Endodermal cell (in vitro differentiated cells): Measurements from ENCODE around the gene CDK10. TPM values are rescaled to one million over a fixed set of nuclear protein-coding genes. Genes with fewer than 3 reads are reported as not detected.

Experiments used
- DNase-seq: peaks from one replicate; pipeline ENCODE4 v3.0.0-alpha.2; 2017
- H3K27ac ChIP-seq: 2 replicates; pipeline ENCODE4 v1.5.1; 2013; ENCODE audit warnings: mild to moderate bottlenecking, low read depth, low read length, moderate library complexity
- H3K27me3 ChIP-seq: 2 replicates; pipeline ENCODE4 v1.6.1; 2013; ENCODE audit warnings: mild to moderate bottlenecking, low read length, moderate library complexity; ENCODE audit not compliant: insufficient read depth, control insufficient read depth, poor library complexity, severe bottlenecking
- H3K36me3 ChIP-seq: 2 replicates; pipeline ENCODE4 v1.7.0; 2013; ENCODE audit warnings: mild to moderate bottlenecking, low read length, moderate library complexity; ENCODE audit not compliant: control insufficient read depth, insufficient read depth
- H3K4me1 ChIP-seq: one replicate; pipeline ENCODE4 v1.7.0; 2013; ENCODE audit warnings: low read length; ENCODE audit not compliant: control insufficient read depth, insufficient read depth
- H3K4me3 ChIP-seq: 2 replicates; pipeline ENCODE4 v1.5.1; 2013; ENCODE audit warnings: mild to moderate bottlenecking, low read length, moderate library complexity
- H3K9ac ChIP-seq: 2 replicates; pipeline ENCODE4 v1.6.1; 2013; ENCODE audit warnings: mild to moderate bottlenecking, low read length, moderate library complexity; ENCODE audit not compliant: poor library complexity, severe bottlenecking; ENCODE audit errors: extremely low read depth
- H3K9me3 ChIP-seq: 2 replicates; pipeline ENCODE4 v1.6.1; 2013; ENCODE audit warnings: mild to moderate bottlenecking, low read length, moderate library complexity; ENCODE audit not compliant: control insufficient read depth
- H3K27ac Mint-ChIP-seq: 2 replicates; pipeline ENCODE4 v1.8.0; 2020; ENCODE audit warnings: mixed read lengths
- H3K27me3 Mint-ChIP-seq: 2 replicates; pipeline ENCODE4 v1.8.0; 2021; ENCODE audit warnings: mild to moderate bottlenecking, mixed read lengths; ENCODE audit not compliant: insufficient read depth
- H3K36me3 Mint-ChIP-seq: 2 replicates; pipeline ENCODE4 v1.8.0; 2020; ENCODE audit warnings: low read depth, mixed read lengths
- H3K4me1 Mint-ChIP-seq: 2 replicates; pipeline ENCODE4 v1.8.0; 2020; ENCODE audit warnings: mixed read lengths
- H3K4me3 Mint-ChIP-seq: 2 replicates; pipeline ENCODE4 v1.8.0; 2020; ENCODE audit warnings: mild to moderate bottlenecking, moderate library complexity, mixed read lengths
- H3K9me3 Mint-ChIP-seq: 2 replicates; pipeline ENCODE4 v1.8.0; 2020; ENCODE audit warnings: mild to moderate bottlenecking, mixed read lengths
- WGBS, 2 experiments: methylation state at CpG; one replicate each; pipeline versions ENCODE4 v1.1.5 to v1.1.7; 2013; ENCODE audit warnings: missing lambda C conversion rate in 2 of 2, mixed read lengths in 1 of 2; ENCODE audit not compliant: insufficient coverage in 1 of 2, insufficient read length in 1 of 2; 5-methylcytosine and 5-hydroxymethylcytosine counted together
- total RNA-seq, 2 donors: library from RNA; stranded (reverse); fragmentation: NEBNext Ultra II Directional in 1 of 2; extraction: Animal tissue kit (Norgen Biotek cat#: 25700) in 1 of 2; gene quantifications; 2 replicates in 1 of 2; 3 replicates in 1 of 2; pipeline ENCODE4 v1.2.1, GENCODE V29; 2021
- TF ChIP-seq, protein P1 (sequence below): fragments of 200-600 bp; sonication (generic); conservative IDR thresholded peaks from 2 replicates; pipeline ENCODE4 v1.5.0; 2021; ENCODE audit warnings: antibody characterized with exemption, mild to moderate bottlenecking

CDK10 gene
- total RNA-seq, 2 donors from 2014 or later: 108 to 123 TPM

- H3K4me1 ChIP-seq: peaks cover 3% of the 10 kb centered on the region
- peaks cover 7% of the 10 kb centered on the region for H3K4me1 Mint-ChIP-seq
- no peaks in the 10 kb centered on the region for H3K27me3 ChIP-seq
- DNase-seq: no peak
- H3K9ac ChIP-seq: no peak overlapping the region
- no peak overlapping the region for H3K27ac Mint-ChIP-seq
- peaks cover 7% of the 10 kb centered on the region for H3K27me3 Mint-ChIP-seq
- peaks cover 10% of the 10 kb centered on the region for H3K36me3 Mint-ChIP-seq
- no peak overlapping the region for H3K27ac ChIP-seq
- H3K9me3 Mint-ChIP-seq: no peaks in the 10 kb centered on the region
- H3K36me3 ChIP-seq: peaks cover 4% of the 10 kb centered on the region
- no peak overlapping the region for H3K4me3 ChIP-seq
- 93 to 97% methylated on average over 17 to 19 of the region's 19 CpGs for WGBS, 2 experiments
- TF ChIP-seq, protein P1, sequence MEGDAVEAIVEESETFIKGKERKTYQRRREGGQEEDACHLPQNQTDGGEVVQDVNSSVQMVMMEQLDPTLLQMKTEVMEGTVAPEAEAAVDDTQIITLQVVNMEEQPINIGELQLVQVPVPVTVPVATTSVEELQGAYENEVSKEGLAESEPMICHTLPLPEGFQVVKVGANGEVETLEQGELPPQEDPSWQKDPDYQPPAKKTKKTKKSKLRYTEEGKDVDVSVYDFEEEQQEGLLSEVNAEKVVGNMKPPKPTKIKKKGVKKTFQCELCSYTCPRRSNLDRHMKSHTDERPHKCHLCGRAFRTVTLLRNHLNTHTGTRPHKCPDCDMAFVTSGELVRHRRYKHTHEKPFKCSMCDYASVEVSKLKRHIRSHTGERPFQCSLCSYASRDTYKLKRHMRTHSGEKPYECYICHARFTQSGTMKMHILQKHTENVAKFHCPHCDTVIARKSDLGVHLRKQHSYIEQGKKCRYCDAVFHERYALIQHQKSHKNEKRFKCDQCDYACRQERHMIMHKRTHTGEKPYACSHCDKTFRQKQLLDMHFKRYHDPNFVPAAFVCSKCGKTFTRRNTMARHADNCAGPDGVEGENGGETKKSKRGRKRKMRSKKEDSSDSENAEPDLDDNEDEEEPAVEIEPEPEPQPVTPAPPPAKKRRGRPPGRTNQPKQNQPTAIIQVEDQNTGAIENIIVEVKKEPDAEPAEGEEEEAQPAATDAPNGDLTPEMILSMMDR: no peak
- H3K9me3 ChIP-seq: no peaks in the 10 kb centered on the region
- no peak overlapping the region for H3K4me3 Mint-ChIP-seq
Measured at GRCh38 chr16:89709716-89710432, 23.4 kb downstream of the CDK10 start.

DNA sequence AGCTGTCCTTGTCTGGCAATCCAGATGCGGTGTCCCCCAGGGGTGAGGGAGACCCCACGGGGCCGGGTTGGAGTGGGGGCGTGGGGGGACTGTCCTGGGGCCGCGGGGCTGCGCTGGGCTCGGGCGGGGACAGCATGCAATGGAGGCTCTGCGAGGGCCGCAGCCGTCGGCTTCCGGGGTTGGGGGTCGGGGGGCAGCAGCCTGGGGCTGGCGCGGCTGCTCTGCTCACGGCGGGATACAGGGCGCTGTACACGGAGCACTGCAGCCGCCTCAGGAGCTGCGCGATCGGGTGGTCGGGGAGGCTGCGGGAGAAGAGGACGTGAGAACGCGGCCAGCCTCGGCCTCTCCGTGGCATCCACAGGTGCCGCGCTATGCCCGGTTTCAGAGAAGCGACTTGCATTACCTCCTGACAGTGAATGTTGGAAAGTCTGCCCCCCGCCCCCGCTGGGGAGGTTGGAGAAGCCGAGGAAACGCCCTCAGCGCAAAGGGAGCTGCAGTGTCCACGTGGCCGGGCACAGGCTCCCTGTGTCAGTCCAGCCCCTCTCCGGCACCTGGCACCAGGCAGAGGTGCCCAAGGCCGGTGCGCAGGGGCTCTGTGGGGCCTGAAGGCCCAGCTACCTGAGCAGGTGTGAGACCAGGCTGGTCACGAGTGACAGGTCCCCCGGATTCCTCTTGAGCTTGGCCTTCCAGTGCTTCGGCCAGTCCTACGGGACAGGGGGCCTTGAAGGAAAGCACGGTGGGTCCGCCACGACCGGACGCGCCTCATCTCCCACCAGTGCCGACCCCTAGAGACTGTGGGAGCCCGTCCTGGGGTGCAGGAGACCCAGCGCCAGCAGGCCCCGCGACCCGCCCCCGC, 24.4 kb downstream of the CDK10 start:
- Mint-ChIP-seq H3K36me3 (peaks cover 11% of the 10 kb centered on the region), H3K27ac (no peak overlapping the region), H3K27me3 (peaks cover 4% of the 10 kb centered on the region), H3K4me1 (peaks cover 7% of the 10 kb centered on the region), H3K9me3 (no peaks in the 10 kb centered on the region), H3K4me3 (peak overlapping the region; percentile 64)
- peak; percentile 66 for DNase-seq
- Histone ChIP-seq H3K27me3 (no peaks in the 10 kb centered on the region), H3K27ac (no peak overlapping the region), H3K4me3 (no peak overlapping the region), H3K4me1 (peaks cover 3% of the 10 kb centered on the region), H3K9me3 (no peaks in the 10 kb centered on the region), H3K9ac (no peak overlapping the region), H3K36me3 (peaks cover 6% of the 10 kb centered on the region)
- 94 to 95% methylated on average over 41 to 63 of the region's 63 CpGs for WGBS, 2 experiments
- TF ChIP-seq, protein P1: no peak

- H3K4me3 ChIP-seq: peak overlapping the region; percentile 75
- peaks cover 6% of the 10 kb centered on the region for H3K36me3 ChIP-seq
- H3K27ac Mint-ChIP-seq: no peak overlapping the region
- WGBS, 2 experiments: 5 to 27% methylated on average over 3 to 46 of the region's 48 CpGs
- peaks cover 5% of the 10 kb centered on the region for H3K27me3 Mint-ChIP-seq
- H3K4me3 Mint-ChIP-seq: peak overlapping the region; percentile 64
- TF ChIP-seq, protein P1: no peak
- no peaks in the 10 kb centered on the region for H3K9me3 ChIP-seq
- no peak overlapping the region for H3K27ac ChIP-seq
- no peaks in the 10 kb centered on the region for H3K27me3 ChIP-seq
- H3K4me1 ChIP-seq: no peaks in the 10 kb centered on the region
- no peaks in the 10 kb centered on the region for H3K9me3 Mint-ChIP-seq
- DNase-seq: peak; percentile 91
- H3K9ac ChIP-seq: peak overlapping the region; percentile 20
- peaks cover 5% of the 10 kb centered on the region for H3K4me1 Mint-ChIP-seq
- peaks cover 17% of the 10 kb centered on the region for H3K36me3 Mint-ChIP-seq
Measured at GRCh38 chr16:89711601-89712273, 25.2 kb downstream of the CDK10 start.
